ENCODE data around the gene KRTAP10-8.
"Not testable (repeated sequence)": the region's sequence is repeated elsewhere in the genome, so short reads cannot be mapped to it uniquely, and the experiment has no call there.

Gene KRTAP10-8

GRCh38 chr21:44644878-44645277, 33.0 kb downstream of the KRTAP10-8 start:
- H3K27ac ChIP-seq (ENCODE audit: low read length): no peak overlapping the region
- TF ChIP-seq, protein P1, sequence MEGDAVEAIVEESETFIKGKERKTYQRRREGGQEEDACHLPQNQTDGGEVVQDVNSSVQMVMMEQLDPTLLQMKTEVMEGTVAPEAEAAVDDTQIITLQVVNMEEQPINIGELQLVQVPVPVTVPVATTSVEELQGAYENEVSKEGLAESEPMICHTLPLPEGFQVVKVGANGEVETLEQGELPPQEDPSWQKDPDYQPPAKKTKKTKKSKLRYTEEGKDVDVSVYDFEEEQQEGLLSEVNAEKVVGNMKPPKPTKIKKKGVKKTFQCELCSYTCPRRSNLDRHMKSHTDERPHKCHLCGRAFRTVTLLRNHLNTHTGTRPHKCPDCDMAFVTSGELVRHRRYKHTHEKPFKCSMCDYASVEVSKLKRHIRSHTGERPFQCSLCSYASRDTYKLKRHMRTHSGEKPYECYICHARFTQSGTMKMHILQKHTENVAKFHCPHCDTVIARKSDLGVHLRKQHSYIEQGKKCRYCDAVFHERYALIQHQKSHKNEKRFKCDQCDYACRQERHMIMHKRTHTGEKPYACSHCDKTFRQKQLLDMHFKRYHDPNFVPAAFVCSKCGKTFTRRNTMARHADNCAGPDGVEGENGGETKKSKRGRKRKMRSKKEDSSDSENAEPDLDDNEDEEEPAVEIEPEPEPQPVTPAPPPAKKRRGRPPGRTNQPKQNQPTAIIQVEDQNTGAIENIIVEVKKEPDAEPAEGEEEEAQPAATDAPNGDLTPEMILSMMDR (IDR thresholded peaks at IDR 0.05; ENCODE audit: low read length): no peak
- TF ChIP-seq EZH2phosphoT487 (IDR thresholded peaks at IDR 0.05; ENCODE audit: low read length): no peak
- no peak for TF ChIP-seq EZH2 (optimal IDR thresholded peaks at IDR 0.05; ENCODE audit: low read depth, low read length)
- DNase-seq: no peak
- H3K9me2 ChIP-seq (replicated peaks; ENCODE audit: insufficient read depth, low read length): no peaks in the 10 kb centered on the region
- H3K9ac ChIP-seq (ENCODE audit: low read length): no peak overlapping the region
- no peaks in the 10 kb centered on the region; the same call in 1 of the 2 replicates for H3K9me3 ChIP-seq (replicated peaks; ENCODE audit: insufficient read depth, low read length)
- no peaks in the 10 kb centered on the region for H4K20me1 ChIP-seq (ENCODE audit: insufficient read depth, low read length)
- H3K4me3 ChIP-seq (ENCODE audit: low read length): no peak overlapping the region
- H3K36me3 ChIP-seq (replicated peaks; ENCODE audit: insufficient read depth, low read length): no peaks in the 10 kb centered on the region
- H3K4me1 ChIP-seq (ENCODE audit: low read length): no peaks in the 10 kb centered on the region
- no peak overlapping the region for H3K4me2 ChIP-seq (ENCODE audit: low read depth, low read length)
- peaks cover 95% of the 10 kb centered on the region for H3K27me3 ChIP-seq (replicated peaks; ENCODE audit: insufficient read depth, low read length)
- H3F3A ChIP-seq (ENCODE audit: insufficient read depth, low read length): no peaks in the 10 kb centered on the region
- no peak overlapping the region for H2AFZ ChIP-seq (ENCODE audit: low read length)
- H3K79me2 ChIP-seq (ENCODE audit: low read length): no peaks in the 10 kb centered on the region

DNA sequence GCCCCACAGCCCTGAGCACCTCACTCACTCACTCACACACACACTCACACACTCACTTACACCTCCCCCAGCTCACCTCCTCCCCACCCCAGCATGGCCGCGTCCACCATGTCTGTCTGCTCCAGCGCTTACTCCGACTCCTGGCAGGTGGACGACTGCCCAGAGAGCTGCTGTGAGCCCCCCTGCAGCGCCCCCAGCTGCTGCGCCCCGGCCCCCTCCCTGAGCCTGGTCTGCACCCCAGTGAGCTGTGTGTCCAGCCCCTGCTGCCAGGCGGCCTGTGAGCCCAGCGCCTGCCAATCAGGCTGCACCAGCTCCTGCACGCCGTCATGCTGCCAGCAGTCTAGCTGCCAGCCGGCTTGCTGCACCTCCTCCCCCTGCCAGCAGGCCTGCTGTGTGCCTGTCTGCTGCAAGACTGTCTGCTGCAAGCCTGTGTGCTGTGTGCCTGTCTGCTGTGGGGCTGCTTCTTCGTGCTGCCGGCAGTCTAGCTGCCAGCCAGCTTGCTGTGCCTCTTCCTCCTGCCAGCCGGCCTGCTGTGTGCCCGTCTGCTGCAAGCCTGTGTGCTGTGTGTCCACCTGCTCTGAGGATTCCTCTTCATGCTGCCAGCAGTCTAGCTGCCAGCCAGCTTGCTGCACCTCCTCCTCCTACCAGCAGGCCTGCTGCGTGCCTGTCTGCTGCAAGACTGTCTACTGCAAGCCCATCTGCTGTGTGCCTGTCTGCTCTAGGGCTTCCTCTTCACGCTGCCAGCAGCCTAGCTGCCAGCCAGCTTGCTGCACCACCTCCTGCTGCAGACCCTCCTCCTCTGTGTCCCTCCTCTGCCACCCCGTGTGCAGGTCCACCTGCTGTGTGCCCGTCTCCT, 34.7 kb downstream of the KRTAP10-8 start, which contains the start of gene KRTAP10-11:
KRTAP10-11 (plus strand) TSS at position 49 of the 856 bp plus-strand sequence; CDS start at position 94, 45 bp downstream.
- H3K27ac ChIP-seq (ENCODE audit: low read length); H3F3A ChIP-seq (ENCODE audit: insufficient read depth, low read length); H3K9ac ChIP-seq (ENCODE audit: low read length); H3K9me3 ChIP-seq (replicated peaks; ENCODE audit: insufficient read depth, low read length); DNase-seq; H3K36me3 ChIP-seq (replicated peaks; ENCODE audit: insufficient read depth, low read length); H3K9me2 ChIP-seq (replicated peaks; ENCODE audit: insufficient read depth, low read length); H3K79me2 ChIP-seq (ENCODE audit: low read length); H3K4me3 ChIP-seq (ENCODE audit: low read length); H4K20me1 ChIP-seq (ENCODE audit: insufficient read depth, low read length); H3K4me1 ChIP-seq (ENCODE audit: low read length); H2AFZ ChIP-seq (ENCODE audit: low read length); H3K4me2 ChIP-seq (ENCODE audit: low read depth, low read length): not testable (repeated sequence)
- H3K27me3 ChIP-seq (replicated peaks; ENCODE audit: insufficient read depth, low read length): peaks cover 95% of the 10 kb centered on the region

DNA sequence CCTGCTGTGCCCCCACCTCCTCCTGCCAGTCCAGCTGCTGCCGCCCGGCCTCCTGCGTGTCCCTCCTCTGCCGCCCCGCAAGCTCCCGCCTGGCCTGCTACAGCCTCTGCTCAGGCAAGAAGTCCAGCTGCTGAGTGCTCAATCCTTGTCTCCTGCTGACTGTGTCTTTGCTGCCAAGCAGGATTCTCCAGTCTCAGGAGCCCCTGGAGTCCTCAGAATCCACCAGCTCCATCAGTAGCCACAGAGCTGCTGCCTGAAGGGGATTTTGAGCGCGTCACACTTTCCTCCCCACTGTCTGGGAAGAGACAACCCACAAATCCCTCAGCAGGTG, 35.3 kb downstream of the KRTAP10-8 start:
- H3K27me3 ChIP-seq (replicated peaks; ENCODE audit: insufficient read depth, low read length): peaks cover 93% of the 10 kb centered on the region
- TF ChIP-seq EZH2phosphoT487 (IDR thresholded peaks at IDR 0.05; ENCODE audit: low read length) (no peak), EZH2 (optimal IDR thresholded peaks at IDR 0.05; ENCODE audit: low read depth, low read length) (no peak)
- TF ChIP-seq, protein P1 (IDR thresholded peaks at IDR 0.05; ENCODE audit: low read length): no peak
- no peak overlapping the region for H2AFZ ChIP-seq (ENCODE audit: low read length)
- H3K4me1 ChIP-seq (ENCODE audit: low read length): no peaks in the 10 kb centered on the region
- no peaks in the 10 kb centered on the region for H4K20me1 ChIP-seq (ENCODE audit: insufficient read depth, low read length)
- H3K9ac ChIP-seq (ENCODE audit: low read length): no peak overlapping the region
- no peaks in the 10 kb centered on the region for H3F3A ChIP-seq (ENCODE audit: insufficient read depth, low read length)
- no peak overlapping the region for H3K27ac ChIP-seq (ENCODE audit: low read length)
- no peak for DNase-seq
- H3K36me3 ChIP-seq (replicated peaks; ENCODE audit: insufficient read depth, low read length): no peaks in the 10 kb centered on the region
- no peaks in the 10 kb centered on the region for H3K79me2 ChIP-seq (ENCODE audit: low read length)
- H3K9me2 ChIP-seq (replicated peaks; ENCODE audit: insufficient read depth, low read length): no peaks in the 10 kb centered on the region
- no peaks in the 10 kb centered on the region; the same call in 1 of the 2 replicates for H3K9me3 ChIP-seq (replicated peaks; ENCODE audit: insufficient read depth, low read length)
- H3K4me2 ChIP-seq (ENCODE audit: low read depth, low read length): no peak overlapping the region
- no peak overlapping the region for H3K4me3 ChIP-seq (ENCODE audit: low read length)

All from MM.1S (cell line).